Activated CD4-positive, alpha-beta T cell treated with anti-CD3 and anti-CD28 coated beads, Interleukin-2, amount 10 ng/mL, durations not matched to agents 7 days and 5 days (primary cell): Measurements from ENCODE around the gene NUP62. TPM values are rescaled to one million over a fixed set of nuclear protein-coding genes. Genes with fewer than 3 reads are reported as not detected.
"Not testable (repeated sequence)": the region's sequence is repeated elsewhere in the genome, so short reads cannot be mapped to it uniquely, and the experiment has no call there.

Experiments used
- CTCF ChIA-PET: fragments of 350-600 bp; sonication (Branson Sonifier 250); formaldehyde crosslinking; loops from one replicate; lab custom pipeline; 2021; ENCODE audit warnings: antibody characterized with exemption; lab: Charles Lee
- POLR2A ChIA-PET: fragments of 350-600 bp; sonication (Branson Sonifier 250); formaldehyde crosslinking; loops from one replicate; lab custom pipeline; 2021; ENCODE audit warnings: antibody characterized with exemption; lab: Charles Lee
- DNase-seq: peaks from one replicate; pipeline ENCODE4 v3.0.0-alpha.2; 2020
- H3K27ac Mint-ChIP-seq: one replicate; pipeline ENCODE4 v1.8.0; 2021; ENCODE audit warnings: mild to moderate bottlenecking, moderate library complexity, mixed read lengths
- H3K27me3 Mint-ChIP-seq: one replicate; pipeline ENCODE4 v1.8.0; 2021; ENCODE audit warnings: mixed read lengths
- H3K36me3 Mint-ChIP-seq: one replicate; pipeline ENCODE4 v1.8.0; 2021; ENCODE audit warnings: low read depth, mixed read lengths
- H3K4me1 Mint-ChIP-seq: one replicate; pipeline ENCODE4 v1.8.0; 2021; ENCODE audit warnings: mixed read lengths
- H3K4me3 Mint-ChIP-seq: one replicate; pipeline ENCODE4 v1.8.0; 2021; ENCODE audit warnings: mild to moderate bottlenecking, moderate library complexity, mixed read lengths
- H3K9me3 Mint-ChIP-seq: one replicate; pipeline ENCODE4 v1.8.0; 2021; ENCODE audit warnings: mixed read lengths
- total RNA-seq, 2 experiments: library from RNA; stranded (reverse); gene quantifications; one replicate each; pipeline ENCODE4 v1.2.3, GENCODE V29; 2021

Gene NUP62
- 100 to 1,000 TPM; 111 to 127 TPM for total RNA-seq

GRCh38 chr19:49929121-49929610, at the start of gene NUP62, which contains the start of gene ATF5:
Gene NUP62 (minus strand): TSS chr19:49929504. CDS start chr19:49909807, 19,697 bp downstream.
Gene ATF5 (plus strand): TSS chr19:49929205. CDS start chr19:49930851, 1,646 bp downstream.
- DNase-seq, result peak; percentile 92
- POLR2A ChIA-PET, result interaction anchor here (0.6 to 2.0 kb wide), 2 partner anchors 32 to 79 kb away, joined by 3 to 4 read pairs; partner anchors contain the start of gene PTOV1
- Mint-ChIP-seq H3K4me1 (peaks cover 64% of the 10 kb centered on the region), H3K27ac (peak within 1 kb of the TSS; percentile 99), H3K9me3 (no peaks in the 10 kb centered on the region), H3K27me3 (no peaks in the 10 kb centered on the region), H3K36me3 (peaks cover 50% of the 10 kb centered on the region), H3K4me3 (peak within 1 kb of the TSS; percentile 93)
- CTCF ChIA-PET, result interaction anchor here (1.1 to 2.6 kb wide), 5 partner anchors 8 to 59 kb away, joined by 3 to 8 read pairs (median 6); no protein-coding TSS in a partner anchor

GRCh38 chr19:49978324-49978723, 49.0 kb upstream of the NUP62 start:
- Mint-ChIP-seq H3K4me3 (no peak overlapping the region), H3K27me3 (no peaks in the 10 kb centered on the region), H3K27ac (no peak overlapping the region), H3K4me1 (no peaks in the 10 kb centered on the region), H3K9me3 (no peaks in the 10 kb centered on the region), H3K36me3 (peaks cover 10% of the 10 kb centered on the region)
- ChIA-PET CTCF (interaction anchor here (1.2 kb wide), 1 partner anchor 11 kb away, joined by 3 read pairs; no protein-coding TSS in a partner anchor), POLR2A (no interaction called here)
- no peak for DNase-seq

- H3K9me3 Mint-ChIP-seq, result no peaks in the 10 kb centered on the region
- H3K36me3 Mint-ChIP-seq, result peaks cover 10% of the 10 kb centered on the region
- H3K27ac Mint-ChIP-seq, result no peak overlapping the region
- H3K4me3 Mint-ChIP-seq, result no peak overlapping the region
- H3K27me3 Mint-ChIP-seq, result no peaks in the 10 kb centered on the region
- ChIA-PET POLR2A (no interaction called here), CTCF (interaction anchor here (1.2 kb wide), 1 partner anchor 11 kb away, joined by 3 read pairs; no protein-coding TSS in a partner anchor)
- no peak for DNase-seq
- H3K4me1 Mint-ChIP-seq, result no peaks in the 10 kb centered on the region
Observed at GRCh38 chr19:49977881-49978280, 48.6 kb upstream of the NUP62 start.

GRCh38 chr19:49977076-49977475, 47.8 kb upstream of the NUP62 start:
- no peaks in the 10 kb centered on the region for H3K4me1 Mint-ChIP-seq
- POLR2A ChIA-PET, result no interaction called here
- no peaks in the 10 kb centered on the region for H3K27me3 Mint-ChIP-seq
- peaks cover 10% of the 10 kb centered on the region for H3K36me3 Mint-ChIP-seq
- CTCF ChIA-PET, result no interaction called here
- no peak overlapping the region for H3K27ac Mint-ChIP-seq
- no peaks in the 10 kb centered on the region for H3K9me3 Mint-ChIP-seq
- H3K4me3 Mint-ChIP-seq, result no peak overlapping the region
- DNase-seq, result no peak

DNA sequence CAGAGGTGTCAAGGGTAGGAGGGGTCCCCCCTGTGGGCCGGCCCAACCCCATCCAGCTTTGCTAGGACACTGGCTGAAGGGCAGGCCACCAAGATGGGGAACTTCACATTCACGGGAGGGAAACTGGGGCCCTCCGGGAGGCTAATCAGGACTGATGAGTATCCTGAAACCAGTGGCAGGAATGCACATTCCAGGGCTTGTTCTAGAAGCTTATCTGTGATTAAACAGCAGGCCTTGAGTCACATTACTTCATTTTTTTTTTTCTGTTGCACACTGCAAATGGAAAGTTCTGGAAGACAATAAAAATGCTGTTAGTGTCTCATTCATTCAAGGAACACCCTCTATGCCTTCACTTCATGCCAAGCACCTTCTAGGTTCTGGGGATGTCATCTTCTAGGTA, 47.2 kb upstream of the NUP62 start:
- no peak overlapping the region for H3K27ac Mint-ChIP-seq
- H3K9me3 Mint-ChIP-seq, result no peaks in the 10 kb centered on the region
- ChIA-PET CTCF (interaction anchor here (1.1 kb wide), 1 partner anchor 27 kb away, joined by 3 read pairs; no protein-coding TSS in a partner anchor), POLR2A (no interaction called here)
- no peaks in the 10 kb centered on the region for H3K4me1 Mint-ChIP-seq
- H3K36me3 Mint-ChIP-seq, result peaks cover 5% of the 10 kb centered on the region
- H3K27me3 Mint-ChIP-seq, result no peaks in the 10 kb centered on the region
- no peak for DNase-seq
- H3K4me3 Mint-ChIP-seq, result no peak overlapping the region

DNA sequence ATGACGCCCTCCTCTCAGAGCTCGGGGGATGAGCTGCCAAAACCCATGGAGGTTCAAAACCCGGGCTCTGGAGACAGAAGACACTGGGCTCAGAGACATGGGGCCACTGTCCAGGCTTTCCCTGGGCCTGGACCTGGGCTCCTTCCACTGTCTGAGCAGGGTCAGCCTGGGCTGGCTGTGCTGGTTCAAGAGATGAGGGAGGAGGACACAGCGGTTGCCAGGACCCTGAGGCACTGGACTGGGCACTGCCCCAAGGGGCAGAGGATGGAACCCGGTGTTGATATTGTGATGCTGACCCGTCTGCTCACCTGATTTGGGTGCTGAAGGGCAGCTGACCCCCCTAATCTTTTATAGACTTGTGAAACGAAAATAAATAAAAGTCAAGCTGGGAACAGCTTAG, 45.7 kb upstream of the NUP62 start:
- Mint-ChIP-seq H3K4me1 (no peaks in the 10 kb centered on the region), H3K36me3 (peaks cover 4% of the 10 kb centered on the region), H3K9me3 (no peaks in the 10 kb centered on the region), H3K4me3 (no peak overlapping the region), H3K27me3 (no peaks in the 10 kb centered on the region), H3K27ac (no peak overlapping the region)
- ChIA-PET POLR2A (no interaction called here), CTCF (no interaction called here)
- DNase-seq, result no peak

DNA sequence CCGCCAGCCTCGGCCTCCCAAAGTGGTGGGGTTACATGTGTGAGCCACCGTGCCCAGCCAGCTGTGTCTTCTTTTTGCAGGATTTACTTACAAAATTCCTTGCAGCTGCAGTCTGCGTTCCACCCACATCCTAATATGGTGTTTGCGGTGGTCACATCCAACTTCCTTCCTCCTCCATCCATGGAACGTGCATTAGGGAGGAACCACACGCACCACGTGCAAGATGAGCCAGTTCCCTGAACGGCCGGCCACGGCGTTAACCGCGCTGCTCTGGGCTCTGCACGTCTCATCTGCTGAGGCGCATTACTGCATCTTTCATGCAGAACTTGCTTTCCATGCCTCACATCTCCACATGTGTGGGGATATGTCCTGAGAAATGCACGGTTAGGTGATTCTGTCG, 44.7 kb upstream of the NUP62 start:
- H3K9me3 Mint-ChIP-seq, result no peaks in the 10 kb centered on the region
- DNase-seq, result no peak
- no peak overlapping the region for H3K4me3 Mint-ChIP-seq
- no peak overlapping the region for H3K27ac Mint-ChIP-seq
- H3K27me3 Mint-ChIP-seq, result no peaks in the 10 kb centered on the region
- ChIA-PET CTCF (no interaction called here), POLR2A (no interaction called here)
- H3K4me1 Mint-ChIP-seq, result no peaks in the 10 kb centered on the region
- peaks cover 4% of the 10 kb centered on the region for H3K36me3 Mint-ChIP-seq

DNA sequence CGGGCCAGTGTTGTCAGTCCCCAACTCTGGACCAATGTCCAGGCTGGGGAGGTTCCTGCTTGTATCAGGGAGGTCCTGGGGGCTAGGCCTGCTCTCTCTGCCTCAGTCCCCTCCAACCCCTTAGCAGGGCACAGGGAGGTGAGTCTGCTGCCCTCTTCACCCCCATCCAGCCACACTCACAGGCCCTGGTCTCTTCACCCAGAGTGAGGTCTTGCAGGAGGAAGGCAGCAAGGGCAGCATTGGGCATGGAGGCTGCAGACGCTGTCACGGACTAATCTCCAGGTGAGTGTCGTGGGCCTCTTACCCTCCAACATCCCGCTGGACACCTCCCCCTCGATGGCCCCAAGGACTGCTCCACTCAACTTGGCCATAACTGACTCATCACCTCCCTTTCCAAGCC, 43.5 kb upstream of the NUP62 start:
- no peak overlapping the region for H3K4me3 Mint-ChIP-seq
- CTCF ChIA-PET, result no interaction called here

GRCh38 chr19:49971991-49972411, 42.7 kb upstream of the NUP62 start:
- Mint-ChIP-seq H3K27ac (no peak overlapping the region), H3K4me1 (no peaks in the 10 kb centered on the region), H3K27me3 (no peaks in the 10 kb centered on the region), H3K4me3 (no peak overlapping the region), H3K36me3 (peaks cover 4% of the 10 kb centered on the region), H3K9me3 (no peaks in the 10 kb centered on the region)
- no peak for DNase-seq
- ChIA-PET POLR2A (no interaction called here), CTCF (no interaction called here)

More for the DNA sequence above, 43.5 kb upstream of the NUP62 start:
- Mint-ChIP-seq H3K9me3 (no peaks in the 10 kb centered on the region), H3K27ac (no peak overlapping the region), H3K36me3 (peaks cover 4% of the 10 kb centered on the region), H3K4me1 (no peaks in the 10 kb centered on the region), H3K27me3 (no peaks in the 10 kb centered on the region)
- no peak for DNase-seq
- POLR2A ChIA-PET, result no interaction called here

DNA sequence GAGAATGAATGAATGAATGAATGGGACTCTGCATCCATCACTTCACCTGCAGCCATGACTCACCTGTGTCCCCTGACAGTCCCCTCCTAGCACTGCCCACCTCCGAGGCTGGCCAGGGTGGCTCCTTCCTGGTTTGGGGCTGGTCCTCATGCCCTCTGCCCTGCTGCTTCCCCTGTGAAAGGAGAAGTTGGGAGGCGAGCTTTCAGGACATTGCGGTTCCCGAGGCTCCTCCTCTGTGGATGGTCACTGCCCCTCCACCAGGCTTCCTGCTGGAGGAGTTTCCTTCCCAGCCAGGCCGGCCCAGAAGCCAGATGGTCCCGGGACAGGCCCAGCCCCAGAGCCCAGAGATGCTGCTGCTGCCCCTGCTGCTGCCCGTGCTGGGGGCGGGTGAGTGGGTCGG, 40.1 kb upstream of the NUP62 start:
- H3K36me3 Mint-ChIP-seq, H3K4me3 Mint-ChIP-seq, H3K27ac Mint-ChIP-seq, DNase-seq, POLR2A ChIA-PET, CTCF ChIA-PET, H3K9me3 Mint-ChIP-seq, H3K27me3 Mint-ChIP-seq, H3K4me1 Mint-ChIP-seq: not testable (repeated sequence)

DNA sequence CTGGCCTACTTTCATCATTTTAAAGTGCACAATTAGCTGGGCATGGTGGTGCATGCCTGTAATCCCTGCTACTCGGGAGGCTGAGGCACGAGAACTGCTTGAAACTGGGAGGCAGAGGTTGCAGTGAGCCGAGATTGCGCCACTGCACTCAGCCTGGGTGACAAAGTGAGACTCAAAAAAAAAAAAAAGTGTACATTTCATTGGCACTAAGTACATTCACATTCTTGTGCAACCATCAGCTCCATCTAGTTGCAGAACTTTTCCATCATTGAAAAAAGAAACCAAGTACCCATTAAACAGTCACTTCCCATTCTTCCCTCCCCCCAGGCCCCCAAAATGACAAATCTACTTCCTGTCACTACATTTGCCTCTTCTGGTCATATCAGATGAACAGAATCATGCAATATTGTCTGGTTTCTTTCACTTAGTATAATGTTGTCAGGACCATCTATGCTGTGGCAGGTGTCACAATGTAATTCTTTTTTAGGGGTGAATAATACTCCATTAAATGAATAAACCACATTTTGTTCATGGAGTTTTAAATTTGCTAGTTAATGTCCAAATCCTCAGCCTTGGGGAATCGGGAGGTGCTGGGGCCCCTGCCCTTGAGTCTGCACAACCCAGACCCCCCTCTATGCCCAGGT, 39.1 kb upstream of the NUP62 start:
- POLR2A ChIA-PET, result no interaction called here
- Mint-ChIP-seq H3K27me3 (peaks cover 4% of the 10 kb centered on the region), H3K27ac (no peak overlapping the region), H3K9me3 (no peaks in the 10 kb centered on the region), H3K4me3 (no peak overlapping the region), H3K4me1 (no peaks in the 10 kb centered on the region), H3K36me3 (no peaks in the 10 kb centered on the region)
- CTCF ChIA-PET, result interaction anchor here (0.8 kb wide), 1 partner anchor 11 kb away, joined by 3 read pairs; no protein-coding TSS in a partner anchor
- no peak for DNase-seq

DNA sequence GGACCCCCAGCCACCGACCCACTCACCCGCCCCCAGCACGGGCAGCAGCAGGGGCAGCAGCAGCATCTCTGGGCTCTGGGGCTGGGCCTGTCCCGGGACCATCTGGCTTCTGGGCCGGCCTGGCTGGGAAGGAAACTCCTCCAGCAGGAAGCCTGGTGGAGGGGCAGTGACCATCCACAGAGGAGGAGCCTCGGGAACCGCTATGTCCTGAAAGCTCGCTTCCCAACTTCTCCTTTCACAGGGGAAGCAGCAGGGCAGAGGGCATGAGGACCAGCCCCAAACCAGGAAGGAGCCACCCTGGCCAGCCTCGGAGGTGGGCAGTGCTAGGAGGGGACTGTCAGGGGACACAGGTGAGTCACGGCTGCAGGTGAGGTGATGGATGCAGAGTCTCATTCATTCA, 31.7 kb upstream of the NUP62 start, which contains the start of gene SIGLEC11:
Gene SIGLEC11, minus strand, starts transcription at position 193 of the 400 bp plus-strand sequence. Its CDS starts 91 bp downstream, at position 102.
- H3K36me3 Mint-ChIP-seq, H3K27ac Mint-ChIP-seq, DNase-seq, CTCF ChIA-PET, POLR2A ChIA-PET, H3K4me3 Mint-ChIP-seq, H3K27me3 Mint-ChIP-seq, H3K4me1 Mint-ChIP-seq, H3K9me3 Mint-ChIP-seq: not testable (repeated sequence)

- H3K4me3 Mint-ChIP-seq, H3K36me3 Mint-ChIP-seq, H3K9me3 Mint-ChIP-seq, DNase-seq, POLR2A ChIA-PET, H3K27me3 Mint-ChIP-seq, H3K4me1 Mint-ChIP-seq, H3K27ac Mint-ChIP-seq, CTCF ChIA-PET: not testable (repeated sequence)
Observed at GRCh38 chr19:49959892-49960291, 30.6 kb upstream of the NUP62 start.
